Neural progenitor cell (in vitro differentiated cells): ENCODE measurements around the gene ZNF385D. TPM values are rescaled to one million over a fixed set of nuclear protein-coding genes. Genes with fewer than 3 reads are reported as not detected.

Experiments used
- DNase-seq: peaks from one replicate; pipeline ENCODE4 v3.0.0-alpha.2; 2016; ENCODE audit warnings: low spot score
- H2AFZ ChIP-seq: fragments of 200-600 bp; sonication (generic); replicated peaks from 2 replicates; pipeline ENCODE4 v1.6.1; 2016; ENCODE audit warnings: antibody characterized with exemption
- H3F3A ChIP-seq: fragments of 200-600 bp; sonication (generic); 2 replicates; pipeline ENCODE4 v1.6.1; 2016; ENCODE audit warnings: antibody characterized with exemption, low read depth
- H3K27ac ChIP-seq: fragments of 200-600 bp; sonication (generic); 2 replicates; pipeline ENCODE4 v1.5.1; 2016; ENCODE audit warnings: mild to moderate bottlenecking
- H3K27me3 ChIP-seq: fragments of 200-600 bp; sonication (generic); 2 replicates; pipeline ENCODE4 v1.6.1; 2016; ENCODE audit warnings: mild to moderate bottlenecking, moderate library complexity
- H3K36me3 ChIP-seq: fragments of 200-600 bp; sonication (generic); 2 replicates; pipeline ENCODE4 v1.5.1; 2016
- H3K4me1 ChIP-seq: fragments of 200-600 bp; sonication (generic); 2 replicates; pipeline ENCODE4 v1.6.1; 2016; ENCODE audit warnings: mixed run types
- H3K4me2 ChIP-seq: fragments of 200-600 bp; sonication (generic); 2 replicates; pipeline ENCODE4 v1.6.1; 2016
- H3K4me3 ChIP-seq: fragments of 200-600 bp; sonication (generic); 2 replicates; pipeline ENCODE4 v1.5.1; 2016
- H3K79me2 ChIP-seq: fragments of 200-600 bp; sonication (generic); 2 replicates; pipeline ENCODE4 v1.6.1; 2016; ENCODE audit warnings: low read depth
- H3K9ac ChIP-seq: fragments of 200-600 bp; sonication (generic); 2 replicates; pipeline ENCODE4 v1.6.1; 2016
- H3K9me3 ChIP-seq: fragments of 200-600 bp; sonication (generic); 2 replicates; pipeline ENCODE4 v1.5.1; 2016; ENCODE audit warnings: low read depth
- H4K20me1 ChIP-seq: fragments of 200-600 bp; sonication (generic); 2 replicates; pipeline ENCODE4 v1.6.1; 2016; ENCODE audit warnings: low read depth
- H3K27ac Mint-ChIP-seq: 3 replicates; pipeline ENCODE4 v1.8.0; 2021; ENCODE audit warnings: mixed read lengths
- H3K27me3 Mint-ChIP-seq: 2 replicates; pipeline ENCODE4 v1.8.0; 2022; ENCODE audit warnings: low read depth, mild to moderate bottlenecking, inconsistent platforms, moderate library complexity, mixed read lengths; ENCODE audit not compliant: insufficient read depth
- H3K36me3 Mint-ChIP-seq: 3 replicates; pipeline ENCODE4 v1.8.0; 2021; ENCODE audit warnings: mixed read lengths
- H3K4me1 Mint-ChIP-seq: 3 replicates; pipeline ENCODE4 v1.8.0; 2021; ENCODE audit warnings: mixed read lengths
- H3K4me3 Mint-ChIP-seq: 3 replicates; pipeline ENCODE4 v1.8.0; 2021; ENCODE audit warnings: mild to moderate bottlenecking, moderate library complexity, mixed read lengths
- H3K9me3 Mint-ChIP-seq: 3 replicates; pipeline ENCODE4 v1.8.0; 2020; ENCODE audit warnings: mixed read lengths
- EZH2 ChIP-seq: fragments of 200-600 bp; sonication (generic); IDR thresholded peaks from 2 replicates; pipeline ENCODE4 v1.6.1; 2017; ENCODE audit warnings: antibody characterized with exemption, mild to moderate bottlenecking, moderate library complexity
- EZH2phosphoT487 ChIP-seq: fragments of 200-600 bp; sonication (generic); IDR thresholded peaks from 2 replicates; pipeline ENCODE4 v1.6.1; 2017; ENCODE audit warnings: antibody characterized with exemption
- total RNA-seq: library from RNA; depleted of rRNA; stranded (reverse); fragments of >200 nt; gene quantifications from 2 replicates; pipeline ENCODE4 v1.2.3, GENCODE V29; 2015; ENCODE audit warnings: low replicate concordance
- TF ChIP-seq, protein P1 (sequence below): fragments of 200-600 bp; sonication (generic); IDR thresholded peaks from 2 replicates; pipeline ENCODE4 v1.5.1; 2017; ENCODE audit warnings: antibody characterized with exemption, mild to moderate bottlenecking

The ZNF385D gene
- total RNA-seq, 1 donor from 2014 or later, result 4.4 TPM

DNA sequence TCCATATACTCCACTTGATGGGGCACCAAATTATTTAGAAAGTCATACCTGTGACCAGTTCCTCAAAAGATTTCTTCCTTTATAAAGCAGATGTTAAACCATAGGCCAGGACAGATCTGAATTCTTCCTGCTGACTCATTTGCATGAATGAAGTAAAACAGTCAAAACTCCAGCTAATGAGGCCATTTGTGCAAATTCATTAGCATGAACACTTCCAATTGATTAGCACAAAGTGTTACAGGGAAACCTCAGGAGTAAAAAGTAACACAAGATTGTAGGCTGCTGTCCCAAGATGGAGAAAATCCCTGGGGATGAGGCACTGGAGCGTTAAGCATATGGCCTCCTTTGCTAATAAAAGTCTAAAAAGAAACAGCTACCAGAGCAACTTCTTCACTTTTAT lies 149.8 kb downstream of the ZNF385D start:
- no peaks in the 10 kb centered on the region for H3F3A ChIP-seq
- peaks cover 4% of the 10 kb centered on the region for H3K4me1 ChIP-seq
- Mint-ChIP-seq H3K27me3 (no peaks in the 10 kb centered on the region), H3K27ac (no peak overlapping the region), H3K9me3 (no peaks in the 10 kb centered on the region), H3K36me3 (no peaks in the 10 kb centered on the region), H3K4me3 (no peak overlapping the region), H3K4me1 (no peaks in the 10 kb centered on the region)
- H3K79me2 ChIP-seq, result no peaks in the 10 kb centered on the region
- H3K9me3 ChIP-seq, result no peaks in the 10 kb centered on the region
- no peak overlapping the region for H3K27ac ChIP-seq
- H3K4me2 ChIP-seq, result no peak overlapping the region
- no peak for TF ChIP-seq EZH2phosphoT487
- TF ChIP-seq, protein P1, sequence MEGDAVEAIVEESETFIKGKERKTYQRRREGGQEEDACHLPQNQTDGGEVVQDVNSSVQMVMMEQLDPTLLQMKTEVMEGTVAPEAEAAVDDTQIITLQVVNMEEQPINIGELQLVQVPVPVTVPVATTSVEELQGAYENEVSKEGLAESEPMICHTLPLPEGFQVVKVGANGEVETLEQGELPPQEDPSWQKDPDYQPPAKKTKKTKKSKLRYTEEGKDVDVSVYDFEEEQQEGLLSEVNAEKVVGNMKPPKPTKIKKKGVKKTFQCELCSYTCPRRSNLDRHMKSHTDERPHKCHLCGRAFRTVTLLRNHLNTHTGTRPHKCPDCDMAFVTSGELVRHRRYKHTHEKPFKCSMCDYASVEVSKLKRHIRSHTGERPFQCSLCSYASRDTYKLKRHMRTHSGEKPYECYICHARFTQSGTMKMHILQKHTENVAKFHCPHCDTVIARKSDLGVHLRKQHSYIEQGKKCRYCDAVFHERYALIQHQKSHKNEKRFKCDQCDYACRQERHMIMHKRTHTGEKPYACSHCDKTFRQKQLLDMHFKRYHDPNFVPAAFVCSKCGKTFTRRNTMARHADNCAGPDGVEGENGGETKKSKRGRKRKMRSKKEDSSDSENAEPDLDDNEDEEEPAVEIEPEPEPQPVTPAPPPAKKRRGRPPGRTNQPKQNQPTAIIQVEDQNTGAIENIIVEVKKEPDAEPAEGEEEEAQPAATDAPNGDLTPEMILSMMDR, result no peak
- no peak for TF ChIP-seq EZH2
- no peak overlapping the region for H3K4me3 ChIP-seq
- H4K20me1 ChIP-seq, result no peaks in the 10 kb centered on the region
- H2AFZ ChIP-seq, result no peak overlapping the region
- H3K27me3 ChIP-seq, result no peaks in the 10 kb centered on the region
- H3K9ac ChIP-seq, result no peak overlapping the region
- no peaks in the 10 kb centered on the region for H3K36me3 ChIP-seq
- DNase-seq, result no peak

DNA sequence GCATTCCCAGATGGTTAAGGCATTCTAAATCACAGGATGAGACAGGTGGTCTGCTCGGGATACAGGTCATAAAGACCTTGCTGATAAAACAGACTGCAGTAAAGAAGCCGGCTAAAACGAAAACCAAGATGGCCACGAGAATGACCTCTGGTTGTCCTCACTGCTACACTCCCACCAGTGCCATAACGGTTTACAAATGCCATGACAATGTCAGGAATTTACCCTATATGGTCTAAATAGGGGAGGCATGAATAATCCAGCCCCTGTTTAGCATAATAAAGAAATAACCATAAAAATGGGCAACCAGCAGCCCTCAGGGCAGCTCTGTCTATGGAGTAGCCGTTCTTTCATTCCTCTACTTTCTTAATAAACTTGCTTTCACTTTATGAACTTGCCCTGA lies 151.1 kb downstream of the ZNF385D start:
- Histone ChIP-seq H3K79me2 (no peaks in the 10 kb centered on the region), H3K9me3 (no peaks in the 10 kb centered on the region), H3K4me3 (no peak overlapping the region), H3K4me1 (peaks cover 4% of the 10 kb centered on the region), H3K27me3 (no peaks in the 10 kb centered on the region), H3K36me3 (no peaks in the 10 kb centered on the region), H4K20me1 (no peaks in the 10 kb centered on the region), H3K9ac (no peak overlapping the region), H3K27ac (no peak overlapping the region), H3F3A (no peaks in the 10 kb centered on the region), H2AFZ (no peak overlapping the region), H3K4me2 (no peak overlapping the region)
- no peaks in the 10 kb centered on the region for H3K27me3 Mint-ChIP-seq
- no peaks in the 10 kb centered on the region for H3K36me3 Mint-ChIP-seq
- H3K4me1 Mint-ChIP-seq, result no peaks in the 10 kb centered on the region
- no peak overlapping the region for H3K4me3 Mint-ChIP-seq
- TF ChIP-seq, protein P1, result no peak
- TF ChIP-seq EZH2, result no peak
- no peak for TF ChIP-seq EZH2phosphoT487
- no peak for DNase-seq
- H3K27ac Mint-ChIP-seq, result no peak overlapping the region
- H3K9me3 Mint-ChIP-seq, result no peaks in the 10 kb centered on the region

DNA sequence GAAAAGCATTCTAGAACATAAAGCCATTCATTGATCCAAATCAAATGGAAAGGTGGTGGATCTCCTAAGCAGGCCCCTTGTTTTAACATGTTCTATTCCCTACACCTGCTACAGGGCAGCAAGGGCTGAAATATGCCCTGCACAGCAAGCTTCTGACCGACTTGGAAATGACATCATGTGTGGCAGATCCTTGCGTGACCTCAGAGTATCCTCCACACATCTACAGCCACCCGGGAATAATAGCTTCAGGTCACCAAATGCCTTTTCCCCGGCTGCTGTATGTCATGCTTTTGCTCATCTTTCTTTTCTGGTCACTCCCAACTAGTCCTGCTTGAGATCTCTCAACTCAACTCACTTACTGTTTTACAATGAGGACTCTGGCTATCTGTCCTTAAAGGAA lies 158.2 kb downstream of the ZNF385D start:
- no peak overlapping the region for H3K27ac ChIP-seq
- H3K79me2 ChIP-seq, result no peaks in the 10 kb centered on the region
- no peaks in the 10 kb centered on the region for H3K4me1 ChIP-seq
- H3K4me3 Mint-ChIP-seq, result no peak overlapping the region
- no peaks in the 10 kb centered on the region for H3K36me3 ChIP-seq
- TF ChIP-seq, protein P1, result no peak
- TF ChIP-seq EZH2 (no peak), EZH2phosphoT487 (no peak)
- no peaks in the 10 kb centered on the region for H3K27me3 ChIP-seq
- H3K4me3 ChIP-seq, result no peak overlapping the region
- no peak overlapping the region for H3K9ac ChIP-seq
- no peaks in the 10 kb centered on the region for H3K36me3 Mint-ChIP-seq
- no peaks in the 10 kb centered on the region for H4K20me1 ChIP-seq
- H3K4me2 ChIP-seq, result no peak overlapping the region
- H3K27ac Mint-ChIP-seq, result no peak overlapping the region
- H3K9me3 ChIP-seq, result no peaks in the 10 kb centered on the region
- no peak for DNase-seq
- H3K27me3 Mint-ChIP-seq, result no peaks in the 10 kb centered on the region
- no peak overlapping the region for H2AFZ ChIP-seq
- no peaks in the 10 kb centered on the region for H3F3A ChIP-seq
- no peaks in the 10 kb centered on the region for H3K9me3 Mint-ChIP-seq
- H3K4me1 Mint-ChIP-seq, result no peaks in the 10 kb centered on the region
